GM19395 (cell line): ENCODE measurements around the gene WNT11.

Experiments
- ATAC-seq: cut with Tn5 transposase; IDR thresholded peaks from one replicate; pipeline ENCODE4 v1.9.1; 2021; ENCODE audit warnings: mild to moderate bottlenecking, moderate library complexity; ENCODE audit not compliant: unreplicated experiment

The WNT11 gene

GRCh38 chr11:76206327-76207081, at the start of gene WNT11:
WNT11 (minus strand) TSS chr11:76206502; CDS start chr11:76206407, 95 bp downstream.
- ATAC-seq = no peak

- no peak for ATAC-seq
Measured at GRCh38 chr11:76253416-76253815, 47.1 kb upstream of the WNT11 start.

DNA sequence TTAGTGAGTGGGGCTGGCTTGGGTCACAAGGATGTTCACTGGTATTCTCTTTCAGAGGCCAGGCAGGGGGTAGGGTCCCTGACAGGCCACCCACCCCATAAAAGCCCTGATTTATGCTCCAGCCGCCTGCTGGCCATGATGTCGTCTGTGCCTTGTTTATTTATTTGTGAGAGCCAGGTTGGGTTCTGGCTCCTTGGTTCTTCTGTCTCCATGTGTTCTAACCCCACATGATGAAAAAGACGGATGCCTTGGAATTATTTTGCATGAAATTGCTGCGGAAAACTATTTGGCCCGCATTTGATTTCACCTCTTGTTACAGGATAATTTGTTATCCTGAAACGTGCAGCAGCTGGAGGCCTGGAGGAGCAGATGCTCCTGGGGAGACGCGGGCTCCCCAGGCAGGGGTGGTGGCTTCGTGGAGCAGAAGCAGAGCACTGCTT, 46.3 kb upstream of the WNT11 start:
- ATAC-seq = no peak

DNA sequence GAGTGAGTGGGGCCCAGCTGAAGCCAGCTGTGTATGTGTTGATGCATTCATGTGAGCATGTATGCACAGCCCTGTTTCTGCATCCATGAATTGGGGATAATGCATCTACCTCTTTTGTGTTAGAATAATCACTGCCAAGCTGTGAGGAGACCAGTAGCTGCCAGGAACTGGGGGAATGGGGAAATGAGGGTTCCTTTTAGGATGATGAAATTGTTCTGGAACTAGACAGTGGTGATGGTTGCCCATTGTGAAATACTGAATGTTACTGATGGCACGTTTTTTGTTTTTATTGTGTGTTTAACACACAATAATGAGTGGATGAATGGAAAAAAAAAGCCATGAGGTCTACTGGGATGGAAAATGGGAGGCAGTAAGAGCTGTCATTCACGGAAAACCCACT, 45.3 kb upstream of the WNT11 start:
- no peak for ATAC-seq

- ATAC-seq = no peak
Measured at GRCh38 chr11:76251226-76251575, 44.9 kb upstream of the WNT11 start.

DNA sequence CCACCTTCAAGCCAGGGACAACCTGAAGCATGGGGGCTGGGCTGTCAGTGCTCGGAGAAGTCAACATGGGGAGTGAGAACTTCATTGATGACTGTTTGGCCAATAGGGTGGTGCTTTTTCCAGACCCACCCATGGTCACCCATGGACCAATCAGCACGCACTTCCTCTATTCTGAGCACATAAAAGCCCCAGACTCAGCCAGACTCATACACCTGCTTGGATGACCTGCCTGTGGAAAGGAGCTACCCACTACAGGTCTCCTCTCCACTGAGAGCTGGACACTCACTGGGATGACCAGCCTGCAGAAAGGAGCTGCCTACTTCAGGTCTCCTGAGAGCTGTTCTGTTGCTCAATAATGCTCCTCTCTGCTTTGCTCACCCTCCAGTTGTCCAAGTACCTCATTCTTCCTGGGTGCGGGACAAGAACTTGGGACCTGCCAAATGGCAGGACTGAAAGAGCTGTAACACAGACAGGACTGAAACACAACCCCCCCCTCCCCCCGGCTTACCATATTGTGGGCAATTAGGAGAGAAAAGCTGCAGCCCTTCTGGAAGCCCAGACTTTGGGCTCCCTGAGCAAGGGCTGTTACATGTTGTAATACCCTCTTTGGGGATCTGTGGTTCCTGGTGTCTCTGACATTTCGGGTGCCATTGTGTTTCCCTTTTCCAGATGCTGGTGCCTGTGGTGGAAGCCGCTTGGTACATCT, 44.4 kb upstream of the WNT11 start:
- ATAC-seq = no peak

DNA sequence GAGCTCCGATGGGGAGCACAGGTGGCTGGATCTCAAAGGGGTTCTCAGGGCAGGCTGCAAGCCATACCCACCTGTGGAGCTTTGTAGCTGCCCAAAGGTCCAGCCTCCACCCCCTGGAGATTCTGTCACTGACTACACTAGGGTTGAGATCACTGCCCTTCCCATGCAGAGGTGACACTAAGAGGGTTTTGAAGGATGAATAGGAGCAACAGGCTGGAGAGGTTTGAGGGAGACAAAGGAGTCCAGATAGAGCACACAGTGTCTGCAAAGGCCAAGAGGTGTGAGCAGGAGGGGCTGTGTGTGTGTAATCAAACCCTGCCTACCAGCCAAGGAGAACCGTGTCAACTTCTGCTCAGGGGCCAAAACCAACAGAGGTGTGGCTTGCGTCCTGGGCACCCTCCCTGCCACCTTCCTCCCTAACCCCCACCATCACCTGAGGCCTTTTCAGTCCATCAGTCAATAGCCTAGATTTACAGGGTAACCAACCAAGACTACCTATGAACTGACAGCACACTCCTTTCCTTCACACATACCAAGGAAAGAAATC, 43.0 kb upstream of the WNT11 start:
- ATAC-seq = no peak

DNA sequence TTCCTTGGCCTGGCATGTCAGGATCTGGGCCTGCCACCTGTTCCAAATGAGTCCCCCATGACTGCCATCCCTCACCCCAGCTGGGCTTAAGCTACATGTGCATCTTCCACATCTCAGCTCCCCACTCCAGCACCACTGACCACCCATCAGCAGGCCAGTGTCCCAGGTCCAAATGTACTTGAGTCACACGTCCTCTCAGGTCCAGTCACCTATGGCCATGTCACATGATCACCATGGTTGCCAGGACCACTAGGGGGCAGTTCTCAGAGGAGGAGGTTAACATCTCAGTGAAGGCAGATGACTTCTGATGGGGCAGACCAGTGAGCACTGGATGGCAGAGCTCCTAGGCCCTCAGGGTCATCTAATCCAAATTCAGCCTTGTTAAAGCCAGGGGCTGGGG, 41.9 kb upstream of the WNT11 start:
- ATAC-seq = no peak

- ATAC-seq = no peak
Measured at GRCh38 chr11:76247091-76247490, 40.8 kb upstream of the WNT11 start.

DNA sequence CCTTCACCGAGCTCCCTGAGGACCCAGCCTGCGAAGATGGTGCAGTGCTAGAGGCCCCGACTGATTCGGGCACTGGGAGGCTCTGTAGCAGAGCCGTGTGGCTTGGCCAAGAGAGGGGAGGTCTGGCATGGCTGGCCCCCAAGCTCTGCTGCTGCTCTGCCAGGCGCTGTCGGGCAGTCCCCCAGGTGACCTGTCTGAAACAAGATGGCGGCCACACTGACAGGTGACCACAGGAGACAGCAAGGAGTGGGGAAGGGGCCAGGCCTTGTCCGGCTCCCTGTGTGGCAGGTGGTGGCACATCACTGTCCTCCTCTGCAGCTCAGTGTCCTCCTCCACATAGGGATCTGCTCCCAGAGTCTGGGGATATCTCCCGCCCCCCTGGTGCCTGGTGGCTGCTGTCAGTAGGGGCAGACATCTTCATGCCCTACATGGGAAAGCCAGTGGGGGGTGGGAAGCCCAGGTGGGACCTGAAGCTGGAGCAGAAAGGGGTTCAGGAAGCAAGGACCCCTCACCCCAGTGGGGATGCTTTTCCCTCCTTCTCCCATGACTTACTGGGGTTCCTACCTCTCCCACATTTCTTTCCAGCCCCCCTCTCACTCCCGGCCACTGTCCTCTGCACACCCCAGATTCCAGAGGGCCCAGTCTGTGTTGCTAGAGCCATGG, 40.1 kb upstream of the WNT11 start:
- no peak for ATAC-seq

GRCh38 chr11:76245720-76246119, 39.4 kb upstream of the WNT11 start:
- no peak for ATAC-seq

DNA sequence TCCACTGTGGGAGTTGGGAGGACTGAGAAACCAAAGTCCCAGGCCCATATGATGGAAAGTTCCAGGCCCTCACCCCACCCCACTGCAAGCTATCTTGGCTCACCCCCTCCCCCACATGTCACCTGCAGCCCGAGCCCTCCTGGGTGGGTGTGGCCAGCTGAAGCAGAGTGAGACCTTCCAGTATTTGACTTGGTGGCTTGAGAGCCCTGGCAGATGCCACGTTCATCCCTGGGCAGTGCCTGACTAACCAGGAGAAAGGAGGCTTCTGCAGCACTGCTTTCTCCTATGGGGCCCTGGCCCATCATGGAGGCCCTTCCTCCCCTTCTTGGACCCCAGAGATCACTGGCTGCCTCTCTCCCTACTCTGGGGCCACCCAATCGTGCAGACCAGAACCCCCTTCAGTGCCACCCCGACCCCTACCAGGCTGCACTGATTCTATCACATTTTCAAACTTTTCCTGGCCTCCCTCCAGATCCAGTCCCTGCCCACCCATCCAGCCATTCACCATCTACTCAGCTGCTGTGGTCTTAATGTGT, 38.1 kb upstream of the WNT11 start:
- ATAC-seq = no peak

- ATAC-seq = no peak
Measured at GRCh38 chr11:76243957-76244285, 37.6 kb upstream of the WNT11 start.

- no peak for ATAC-seq
Measured at GRCh38 chr11:76243193-76243956, 37.1 kb upstream of the WNT11 start.

DNA sequence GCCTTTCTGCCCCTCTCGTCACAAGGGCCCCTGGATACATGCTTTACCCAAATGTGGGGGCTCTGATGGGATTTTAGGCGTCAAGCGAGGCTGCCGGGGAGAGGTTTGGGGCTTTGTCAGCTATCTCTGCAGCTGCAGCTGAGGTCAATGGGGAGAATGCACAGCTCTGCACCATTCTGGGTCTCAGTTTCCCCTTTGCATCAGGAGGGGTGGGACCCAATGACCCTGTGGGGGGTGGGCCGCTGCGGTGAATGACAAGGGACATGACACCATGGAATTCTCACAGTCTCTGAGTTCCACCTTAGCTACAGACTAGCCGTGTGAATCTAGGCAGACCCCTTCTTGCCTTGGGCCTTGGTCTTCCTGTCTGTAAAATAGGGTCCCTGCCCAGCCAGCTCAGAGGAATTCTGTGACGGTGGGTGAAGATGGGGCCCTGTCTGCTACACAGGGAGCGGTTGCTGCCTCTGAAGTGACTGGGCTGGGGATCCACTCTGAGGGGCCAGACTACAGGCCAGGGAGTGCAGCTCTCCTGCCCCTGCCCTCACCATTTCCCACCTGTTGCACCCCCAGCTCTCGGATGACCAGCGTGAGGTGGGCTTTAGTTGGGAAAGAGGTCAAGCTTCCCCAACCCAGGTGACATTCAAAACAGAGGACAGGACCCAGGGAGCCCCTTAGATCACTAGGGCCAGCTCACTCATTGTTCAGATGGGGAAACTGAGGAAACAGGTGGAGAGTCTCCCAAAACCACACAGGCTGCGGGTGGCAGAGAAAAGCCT, 35.9 kb upstream of the WNT11 start:
- ATAC-seq = no peak

GRCh38 chr11:76241243-76242000, 35.1 kb upstream of the WNT11 start:
- ATAC-seq = no peak

GRCh38 chr11:76240666-76241065, 34.4 kb upstream of the WNT11 start:
- no peak for ATAC-seq

- ATAC-seq = no peak
Measured at GRCh38 chr11:76240161-76240540, 33.8 kb upstream of the WNT11 start.

GRCh38 chr11:76239483-76240160, 33.3 kb upstream of the WNT11 start:
- no peak for ATAC-seq
